CD14-positive monocyte (primary cell): Measurements from ENCODE around the gene MYL4. TPM values are rescaled to one million over a fixed set of nuclear protein-coding genes. Genes with fewer than 3 reads are reported as not detected.
A peak's percentile ranks its signal among the peaks of the same experiment; 100 is the strongest.

Experiments
- DNase-seq, 3 donors: peaks; one replicate each; pipeline ENCODE4 v3.0.0-alpha.2; 2011 to 2022
- H2AFZ ChIP-seq: 2 replicates; pipeline ENCODE4 v1.6.0; 2012; ENCODE audit warnings: mild to moderate bottlenecking, low read depth, low read length, inconsistent platforms; ENCODE audit not compliant: insufficient read depth, poor library complexity, severe bottlenecking
- H3K27ac ChIP-seq, 2 donors: 1 replicate in 1 of 2; 2 replicates in 1 of 2; pipeline ENCODE4 v1.5.1; 2012 to 2013; ENCODE audit warnings: low read length in 2 of 2, control low read depth in 1 of 2, inconsistent platforms in 1 of 2, low read depth in 1 of 2, mild to moderate bottlenecking in 1 of 2
- H3K27me3 ChIP-seq, 2 donors: one replicate each; pipeline versions ENCODE4 v1.6.0 to v1.6.1; 2011 to 2013; ENCODE audit warnings: low read length in 2 of 2; ENCODE audit not compliant: control insufficient read depth in 2 of 2, insufficient read depth in 2 of 2
- H3K36me3 ChIP-seq, 2 donors: replicated peaks in 1 of 2; 1 replicate in 1 of 2; 2 replicates in 1 of 2; pipeline versions ENCODE4 v1.5.1 to v1.6.1; 2012 to 2013; ENCODE audit warnings: low read length in 2 of 2, control low read depth in 1 of 2, inconsistent platforms in 1 of 2, mild to moderate bottlenecking in 1 of 2; ENCODE audit not compliant: insufficient read depth in 2 of 2, control insufficient read depth in 1 of 2
- H3K4me1 ChIP-seq, 2 donors: 1 replicate in 1 of 2; 2 replicates in 1 of 2; pipeline versions ENCODE4 v1.5.1 to v1.6.1; 2012 to 2013; ENCODE audit warnings: low read length in 2 of 2, control low read depth in 1 of 2, inconsistent platforms in 1 of 2, mild to moderate bottlenecking in 1 of 2, moderate library complexity in 1 of 2; ENCODE audit not compliant: insufficient read depth in 2 of 2, control insufficient read depth in 1 of 2
- H3K4me2 ChIP-seq: replicated peaks from 2 replicates; pipeline ENCODE3; 2012; ENCODE audit warnings: low read length, moderate library complexity, mild to moderate bottlenecking; ENCODE audit not compliant: poor library complexity, severe bottlenecking; ENCODE audit errors: extremely low read depth
- H3K4me3 ChIP-seq, 3 experiments: fragments of 200-600 bp in 1 of 3; sonication (generic) in 1 of 3; replicated peaks in 1 of 3; 1 replicate in 2 of 3; 2 replicates in 1 of 3; pipeline ENCODE4 v1.5.1; 2011 to 2013; ENCODE audit warnings: low read length in 3 of 3, mild to moderate bottlenecking in 3 of 3, control low read depth in 2 of 3, low read depth in 2 of 3, inconsistent platforms in 1 of 3, moderate library complexity in 1 of 3
- H3K79me2 ChIP-seq: 2 replicates; pipeline ENCODE4 v1.6.0; 2012; ENCODE audit warnings: mild to moderate bottlenecking, control low read depth, inconsistent platforms, low read length, moderate library complexity; ENCODE audit not compliant: insufficient read depth
- H3K9ac ChIP-seq: 2 replicates; pipeline ENCODE4 v1.6.0; 2017; ENCODE audit warnings: low read length, mild to moderate bottlenecking; ENCODE audit not compliant: insufficient read depth, poor library complexity, severe bottlenecking
- H3K9me3 ChIP-seq, 2 donors: replicated peaks in 1 of 2; 1 replicate in 1 of 2; 2 replicates in 1 of 2; pipeline versions ENCODE4 v1.5.1 to v1.6.1; 2012 to 2013; ENCODE audit warnings: low read length in 2 of 2, control low read depth in 1 of 2; ENCODE audit not compliant: control insufficient read depth in 1 of 2, insufficient read depth in 1 of 2
- H4K20me1 ChIP-seq: 2 replicates; pipeline ENCODE4 v1.6.0; 2012; ENCODE audit warnings: mild to moderate bottlenecking, low read length, control low read depth, moderate library complexity; ENCODE audit not compliant: insufficient read depth
- H3K27ac Mint-ChIP-seq, 7 donors: one replicate each; pipeline ENCODE4 v1.8.0; 2020; ENCODE audit warnings: mild to moderate bottlenecking in 7 of 7, mixed read lengths in 7 of 7, moderate library complexity in 6 of 7, inconsistent platforms in 2 of 7
- H3K27me3 Mint-ChIP-seq, 3 donors: one replicate each; pipeline ENCODE4 v1.8.0; 2021 to 2022; ENCODE audit warnings: low read depth in 3 of 3, mild to moderate bottlenecking in 3 of 3, mixed read lengths in 3 of 3, moderate library complexity in 3 of 3, inconsistent platforms in 1 of 3
- H3K36me3 Mint-ChIP-seq, 2 donors: one replicate each; pipeline ENCODE4 v1.8.0; 2020; ENCODE audit warnings: mixed read lengths in 2 of 2, inconsistent platforms in 1 of 2, mild to moderate bottlenecking in 1 of 2
- H3K4me1 Mint-ChIP-seq: one replicate; pipeline ENCODE4 v1.8.0; 2020; ENCODE audit warnings: mild to moderate bottlenecking, mixed read lengths
- H3K4me3 Mint-ChIP-seq, 2 donors: one replicate each; pipeline ENCODE4 v1.8.0; 2020; ENCODE audit warnings: mild to moderate bottlenecking in 2 of 2, mixed read lengths in 2 of 2, moderate library complexity in 1 of 2
- H3K9me3 Mint-ChIP-seq, 7 donors: one replicate each; pipeline ENCODE4 v1.8.0; 2020 to 2022; ENCODE audit warnings: mixed read lengths in 7 of 7, mild to moderate bottlenecking in 6 of 7, moderate library complexity in 6 of 7, inconsistent platforms in 2 of 7
- WGBS: methylation state at CpG from one replicate; pipeline ENCODE4 v1.1.5; 2013; ENCODE audit warnings: missing lambda C conversion rate; ENCODE audit not compliant: insufficient coverage; 5-methylcytosine and 5-hydroxymethylcytosine counted together
- intact Hi-C, 2 donors: fragments of 100-400 bp; cut with micrococcal nuclease; formaldehyde crosslinking; loops; one replicate each; pipeline versions ENCODE4 v1.15.0 to v1.15.1; 2023
- polyA plus RNA-seq, 3 donors: library from polyadenylated mRNA; depleted of rRNA in 1 of 3; unstranded in 2 of 3; stranded (reverse) in 1 of 3; fragments of 300-500 nt in 2 of 3; fragments of >200 nt in 1 of 3; fragmentation: Illumina TruSeq in 2 of 3; gene quantifications; 1 replicate in 2 of 3; 2 replicates in 1 of 3; pipeline ENCODE4 v1.2.3, GENCODE V29; 2012 to 2021
- TF ChIP-seq, protein P1 (sequence below): fragments of 200-600 bp; IDR thresholded peaks from one replicate; pipeline ENCODE4 v1.8.0; 2022; ENCODE audit warnings: antibody characterized with exemption, mild to moderate bottlenecking

Gene MYL4
- polyA plus RNA-seq, 3 donors = 0.43 TPM; not detected in 2

DNA sequence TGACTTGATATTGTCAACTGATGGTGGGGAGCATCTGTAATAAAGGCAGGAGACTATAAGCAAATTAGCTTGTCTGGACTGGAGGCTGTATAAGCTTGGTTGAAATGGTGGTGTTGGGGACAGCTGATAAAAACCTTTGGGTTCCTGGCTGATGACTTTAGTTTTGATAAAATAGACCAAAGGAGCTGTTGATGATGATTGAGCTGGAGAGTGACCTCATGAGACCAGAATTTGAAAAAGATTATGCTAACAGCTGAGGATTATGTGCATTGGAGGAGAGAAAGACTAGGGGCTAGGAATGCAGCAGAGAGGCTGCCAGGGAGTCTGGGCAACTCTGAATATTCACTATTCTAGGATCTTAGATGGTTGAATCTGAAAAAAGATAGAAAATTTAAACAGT is 11.3 kb upstream of the MYL4 start:
- no peaks in the 10 kb centered on the region for H3K27me3 ChIP-seq
- H2AFZ ChIP-seq = no peak overlapping the region
- no peak for DNase-seq
- TF ChIP-seq, protein P1, sequence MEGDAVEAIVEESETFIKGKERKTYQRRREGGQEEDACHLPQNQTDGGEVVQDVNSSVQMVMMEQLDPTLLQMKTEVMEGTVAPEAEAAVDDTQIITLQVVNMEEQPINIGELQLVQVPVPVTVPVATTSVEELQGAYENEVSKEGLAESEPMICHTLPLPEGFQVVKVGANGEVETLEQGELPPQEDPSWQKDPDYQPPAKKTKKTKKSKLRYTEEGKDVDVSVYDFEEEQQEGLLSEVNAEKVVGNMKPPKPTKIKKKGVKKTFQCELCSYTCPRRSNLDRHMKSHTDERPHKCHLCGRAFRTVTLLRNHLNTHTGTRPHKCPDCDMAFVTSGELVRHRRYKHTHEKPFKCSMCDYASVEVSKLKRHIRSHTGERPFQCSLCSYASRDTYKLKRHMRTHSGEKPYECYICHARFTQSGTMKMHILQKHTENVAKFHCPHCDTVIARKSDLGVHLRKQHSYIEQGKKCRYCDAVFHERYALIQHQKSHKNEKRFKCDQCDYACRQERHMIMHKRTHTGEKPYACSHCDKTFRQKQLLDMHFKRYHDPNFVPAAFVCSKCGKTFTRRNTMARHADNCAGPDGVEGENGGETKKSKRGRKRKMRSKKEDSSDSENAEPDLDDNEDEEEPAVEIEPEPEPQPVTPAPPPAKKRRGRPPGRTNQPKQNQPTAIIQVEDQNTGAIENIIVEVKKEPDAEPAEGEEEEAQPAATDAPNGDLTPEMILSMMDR = no peak
- Mint-ChIP-seq H3K9me3 (peaks cover 0 to 2% (median 0%) of the 10 kb centered on the region in 7 donors), H3K36me3 (no peaks in the 10 kb centered on the region), H3K4me1 (peaks cover 16% of the 10 kb centered on the region), H3K27me3 (peaks cover 7 to 8% (median 7%) of the 10 kb centered on the region in 3 donors), H3K27ac (no peak overlapping the region), H3K4me3 (no peak overlapping the region)
- no peak overlapping the region for H3K27ac ChIP-seq
- peaks cover 21 to 27% of the 10 kb centered on the region in 2 donors for H3K4me1 ChIP-seq
- H3K9ac ChIP-seq = no peak overlapping the region
- intact Hi-C loops = no loop called here
- H4K20me1 ChIP-seq = no peaks in the 10 kb centered on the region
- H3K9me3 ChIP-seq = no peaks in the 10 kb centered on the region
- H3K4me3 ChIP-seq = no peak overlapping the region
- no peaks in the 10 kb centered on the region for H3K79me2 ChIP-seq
- H3K4me2 ChIP-seq = no peak overlapping the region
- H3K36me3 ChIP-seq = no peaks in the 10 kb centered on the region

DNA sequence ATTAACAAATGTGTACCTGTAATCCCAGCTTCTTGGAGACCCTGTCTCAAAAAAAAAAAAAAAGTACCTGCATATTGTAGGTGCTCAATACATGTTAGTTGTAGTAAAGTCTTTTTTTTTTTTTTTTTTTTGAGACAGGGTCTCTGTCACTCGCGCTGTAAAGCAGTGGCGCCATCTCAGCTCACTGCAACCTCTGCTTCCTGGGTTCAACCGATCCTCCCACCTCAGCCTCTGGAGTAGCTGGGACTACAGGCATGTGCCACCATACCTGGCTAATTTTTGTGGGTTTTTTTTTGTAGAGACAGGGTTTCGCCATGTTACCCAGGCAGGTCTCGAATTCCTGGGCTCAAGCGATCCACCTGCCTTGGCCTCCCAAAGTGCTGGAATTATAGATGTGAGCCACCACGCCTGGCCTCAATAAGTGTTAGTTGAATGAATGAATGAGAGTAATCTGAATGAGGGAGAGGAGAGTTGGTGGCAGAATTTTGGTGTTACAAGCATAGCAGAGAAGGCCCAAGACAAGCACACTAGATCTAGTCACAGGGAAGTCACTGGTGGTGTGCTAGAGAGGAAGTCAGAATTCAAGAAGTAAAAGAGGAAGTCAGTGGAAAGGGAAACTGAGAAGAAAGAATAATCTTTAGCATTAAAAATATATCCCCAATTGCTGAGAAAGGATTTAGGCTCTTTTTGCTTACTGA is 9.4 kb upstream of the MYL4 start:
- TF ChIP-seq, protein P1 = no peak
- peak overlapping the region; percentile 88 to 99 (median 97) for H3K27ac Mint-ChIP-seq
- Histone ChIP-seq H3K79me2 (no peaks in the 10 kb centered on the region), H3K4me1 (peaks cover 24 to 32% of the 10 kb centered on the region in 2 donors), H3K27me3 (no peaks in the 10 kb centered on the region), H3K9ac (peak overlapping the region; percentile 64), H3K27ac (peak overlapping the region; percentile 67 to 98), H3K9me3 (no peaks in the 10 kb centered on the region), H3K4me3 (peak overlapping the region; percentile 2 to 71 (median 48)), H3K4me2 (peak overlapping the region; percentile 78), H3K36me3 (no peaks in the 10 kb centered on the region), H2AFZ (peak overlapping the region; percentile 83), H4K20me1 (no peaks in the 10 kb centered on the region)
- intact Hi-C loops = no loop called here
- DNase-seq = peak; percentile 64 to 78 (median 75)
- 90% methylated on average over 4 of the region's 8 CpGs for WGBS
- H3K36me3 Mint-ChIP-seq = no peaks in the 10 kb centered on the region
- H3K27me3 Mint-ChIP-seq = peaks cover 4 to 7% (median 6%) of the 10 kb centered on the region in 3 donors
- H3K4me1 Mint-ChIP-seq = peaks cover 27% of the 10 kb centered on the region
- H3K4me3 Mint-ChIP-seq = peak overlapping the region; percentile 76 to 87
- H3K9me3 Mint-ChIP-seq = peaks cover 0 to 2% (median 0%) of the 10 kb centered on the region in 7 donors
